Calu3 (cell line): ENCODE results near the gene CRYGD. TPM values are rescaled to one million over a fixed set of nuclear protein-coding genes. Genes with fewer than 3 reads are reported as not detected.
A peak's percentile ranks its signal among the peaks of the same experiment; 100 is the strongest.

ENCODE experiments used
- BruUV-seq: library from RNA; stranded (reverse); fragments of 400-500 nt; replicated peaks from 2 replicates; lab custom pipeline; 2021; lab: Mats Ljungman, UMichigan
- CTCF ChIA-PET: fragments of 300-600 bp; sonication (Branson Sonifier 250); formaldehyde crosslinking; loops from one replicate; lab custom pipeline; 2022; ENCODE audit warnings: antibody characterized with exemption; lab: Charles Lee
- DNase-seq: peaks from one replicate; pipeline ENCODE4 v3.0.0; 2022
- H3K27ac Mint-ChIP-seq: one replicate; pipeline ENCODE4 v1.8.0; 2022; ENCODE audit warnings: mixed read lengths; ENCODE audit not compliant: unreplicated experiment
- H3K27me3 Mint-ChIP-seq: one replicate; pipeline ENCODE4 v1.8.0; 2022; ENCODE audit warnings: mixed read lengths; ENCODE audit not compliant: unreplicated experiment
- H3K36me3 Mint-ChIP-seq: one replicate; pipeline ENCODE4 v1.8.0; 2022; ENCODE audit warnings: mild to moderate bottlenecking, moderate library complexity, mixed read lengths; ENCODE audit not compliant: insufficient read depth, unreplicated experiment
- H3K4me1 Mint-ChIP-seq: one replicate; pipeline ENCODE4 v1.8.0; 2022; ENCODE audit warnings: mild to moderate bottlenecking, low read depth, mixed read lengths; ENCODE audit not compliant: unreplicated experiment
- H3K4me3 Mint-ChIP-seq: one replicate; pipeline ENCODE4 v1.8.0; 2022; ENCODE audit warnings: mild to moderate bottlenecking, low read depth, moderate library complexity, mixed read lengths; ENCODE audit not compliant: unreplicated experiment
- H3K9me3 Mint-ChIP-seq: one replicate; pipeline ENCODE4 v1.8.0; 2022; ENCODE audit warnings: low read depth, mixed read lengths; ENCODE audit not compliant: unreplicated experiment
- intact Hi-C: fragments of 100-400 bp; cut with micrococcal nuclease; formaldehyde crosslinking; loops from one replicate; pipeline ENCODE4 v1.10.0; 2022; ENCODE audit not compliant: unreplicated experiment
- total RNA-seq: library from RNA; stranded (reverse); gene quantifications from 2 replicates; pipeline ENCODE4 v1.2.3, GENCODE V29; 2022
- TF ChIP-seq, protein P1 (sequence below): fragments of 200-600 bp; IDR thresholded peaks from one replicate; pipeline ENCODE4 v1.8.0; 2022; ENCODE audit warnings: antibody characterized with exemption; ENCODE audit not compliant: unreplicated experiment

CRYGD gene
- total RNA-seq, 1 experiment from 2014 or later: not detected

GRCh38 chr2:208147759-208148158 is 23.4 kb upstream of the CRYGD start:
- no peak overlapping the region for H3K4me3 Mint-ChIP-seq
- H3K9me3 Mint-ChIP-seq: no peaks in the 10 kb centered on the region
- CTCF ChIA-PET: interaction anchor here (1.1 kb wide), 1 partner anchor 17 kb away, joined by 3 read pairs; no protein-coding TSS in a partner anchor
- no peaks in the 10 kb centered on the region for H3K36me3 Mint-ChIP-seq
- no peak overlapping the region for H3K27ac Mint-ChIP-seq
- peaks cover 9% of the 10 kb centered on the region for H3K4me1 Mint-ChIP-seq
- DNase-seq: no peak
- intact Hi-C loops: no loop called here
- TF ChIP-seq, protein P1, sequence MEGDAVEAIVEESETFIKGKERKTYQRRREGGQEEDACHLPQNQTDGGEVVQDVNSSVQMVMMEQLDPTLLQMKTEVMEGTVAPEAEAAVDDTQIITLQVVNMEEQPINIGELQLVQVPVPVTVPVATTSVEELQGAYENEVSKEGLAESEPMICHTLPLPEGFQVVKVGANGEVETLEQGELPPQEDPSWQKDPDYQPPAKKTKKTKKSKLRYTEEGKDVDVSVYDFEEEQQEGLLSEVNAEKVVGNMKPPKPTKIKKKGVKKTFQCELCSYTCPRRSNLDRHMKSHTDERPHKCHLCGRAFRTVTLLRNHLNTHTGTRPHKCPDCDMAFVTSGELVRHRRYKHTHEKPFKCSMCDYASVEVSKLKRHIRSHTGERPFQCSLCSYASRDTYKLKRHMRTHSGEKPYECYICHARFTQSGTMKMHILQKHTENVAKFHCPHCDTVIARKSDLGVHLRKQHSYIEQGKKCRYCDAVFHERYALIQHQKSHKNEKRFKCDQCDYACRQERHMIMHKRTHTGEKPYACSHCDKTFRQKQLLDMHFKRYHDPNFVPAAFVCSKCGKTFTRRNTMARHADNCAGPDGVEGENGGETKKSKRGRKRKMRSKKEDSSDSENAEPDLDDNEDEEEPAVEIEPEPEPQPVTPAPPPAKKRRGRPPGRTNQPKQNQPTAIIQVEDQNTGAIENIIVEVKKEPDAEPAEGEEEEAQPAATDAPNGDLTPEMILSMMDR: no peak
- no peaks in the 10 kb centered on the region for H3K27me3 Mint-ChIP-seq
- no TSS peak for BruUV-seq

DNA sequence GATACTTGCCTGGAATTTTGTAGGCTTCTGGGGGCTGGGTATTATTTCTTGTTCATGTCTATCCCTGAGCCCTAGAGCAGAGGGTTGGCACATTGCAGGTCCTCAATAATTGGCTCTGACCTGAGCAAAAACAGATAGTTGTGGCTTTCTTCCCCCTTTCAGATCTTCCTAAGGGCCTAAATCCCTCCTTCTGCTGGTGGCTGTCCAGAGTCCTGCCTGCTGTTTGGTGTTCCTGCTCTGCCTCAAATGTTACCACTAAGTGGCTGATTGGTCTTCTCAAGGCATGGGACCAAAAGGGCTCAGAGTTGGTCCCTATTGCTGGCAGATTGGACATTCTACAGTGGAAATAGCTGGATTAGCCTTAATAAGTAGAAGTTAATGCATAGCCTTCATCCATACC is 22.7 kb upstream of the CRYGD start:
- no peak overlapping the region for H3K4me3 Mint-ChIP-seq
- no peaks in the 10 kb centered on the region for H3K27me3 Mint-ChIP-seq
- intact Hi-C loops: no loop called here
- H3K4me1 Mint-ChIP-seq: peaks cover 17% of the 10 kb centered on the region
- no peaks in the 10 kb centered on the region for H3K9me3 Mint-ChIP-seq
- DNase-seq: no peak
- BruUV-seq: no TSS peak
- TF ChIP-seq, protein P1: no peak
- H3K27ac Mint-ChIP-seq: no peak overlapping the region
- no peaks in the 10 kb centered on the region for H3K36me3 Mint-ChIP-seq
- CTCF ChIA-PET: interaction anchor here (0.7 kb wide), 1 partner anchor 1132 kb away, joined by 3 read pairs; no protein-coding TSS in a partner anchor

GRCh38 chr2:208146006-208146405 is 21.7 kb upstream of the CRYGD start, which contains the start of gene CRYGB:
TSS of gene CRYGB (minus strand) at chr2:208146158. CDS start at chr2:208146120, 38 bp downstream.
- no peaks in the 10 kb centered on the region for H3K27me3 Mint-ChIP-seq
- no peaks in the 10 kb centered on the region for H3K36me3 Mint-ChIP-seq
- H3K27ac Mint-ChIP-seq: no peak within 1 kb of the TSS
- H3K4me1 Mint-ChIP-seq: peaks cover 22% of the 10 kb centered on the region
- CTCF ChIA-PET: interaction anchor here (0.7 kb wide), 2 partner anchors 212 to 1015 kb away, joined by 4 to 6 read pairs; no protein-coding TSS in a partner anchor
- no peak within 1 kb of the TSS for H3K4me3 Mint-ChIP-seq
- intact Hi-C loops: no loop called here
- no peak for DNase-seq
- TF ChIP-seq, protein P1: no peak
- BruUV-seq: no TSS peak
- H3K9me3 Mint-ChIP-seq: no peaks in the 10 kb centered on the region

GRCh38 chr2:208142925-208143799 is 18.8 kb upstream of the CRYGD start:
- CTCF ChIA-PET: interaction anchor here (0.6 to 0.8 kb wide), 2 partner anchors 111 to 247 kb away, joined by 3 to 4 read pairs; partner anchors contain the start of gene IDH1
- intact Hi-C loops: no loop called here
- DNase-seq: no peak
- TF ChIP-seq, protein P1: no peak
- peaks cover 22% of the 10 kb centered on the region for H3K4me1 Mint-ChIP-seq
- H3K36me3 Mint-ChIP-seq: no peaks in the 10 kb centered on the region
- no peak overlapping the region for H3K4me3 Mint-ChIP-seq
- H3K27me3 Mint-ChIP-seq: no peaks in the 10 kb centered on the region
- peak overlapping the region; percentile 20 for H3K27ac Mint-ChIP-seq
- no peaks in the 10 kb centered on the region for H3K9me3 Mint-ChIP-seq
- no TSS peak for BruUV-seq
